ENCODE results near the gene TPRN.

DNA sequence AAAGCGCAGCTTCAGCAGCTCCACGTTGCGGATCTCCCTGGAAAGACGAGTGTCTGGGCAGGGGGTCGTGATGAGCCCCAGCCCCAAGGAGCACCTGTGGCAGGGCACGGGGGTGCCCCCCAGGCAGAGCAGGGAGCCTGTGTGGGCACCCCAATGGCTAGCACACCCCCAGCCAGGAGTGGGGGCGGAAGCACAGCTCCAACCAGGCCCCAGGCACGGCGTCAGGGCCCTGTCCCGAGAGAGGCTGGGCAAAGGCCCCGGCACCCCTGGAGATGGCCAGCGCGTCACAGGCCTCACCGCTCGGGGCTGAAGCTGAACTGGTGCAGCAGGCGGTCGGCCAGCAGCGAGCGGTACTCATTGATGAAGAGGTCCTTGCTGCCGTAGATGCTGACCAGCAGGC lies 20.1 kb downstream of the TPRN start:
- no peak for TF ChIP-seq POLR2A (IDR thresholded peaks at IDR 0.05; ENCODE audit: low read depth, low read length)
- TF ChIP-seq, protein P1, sequence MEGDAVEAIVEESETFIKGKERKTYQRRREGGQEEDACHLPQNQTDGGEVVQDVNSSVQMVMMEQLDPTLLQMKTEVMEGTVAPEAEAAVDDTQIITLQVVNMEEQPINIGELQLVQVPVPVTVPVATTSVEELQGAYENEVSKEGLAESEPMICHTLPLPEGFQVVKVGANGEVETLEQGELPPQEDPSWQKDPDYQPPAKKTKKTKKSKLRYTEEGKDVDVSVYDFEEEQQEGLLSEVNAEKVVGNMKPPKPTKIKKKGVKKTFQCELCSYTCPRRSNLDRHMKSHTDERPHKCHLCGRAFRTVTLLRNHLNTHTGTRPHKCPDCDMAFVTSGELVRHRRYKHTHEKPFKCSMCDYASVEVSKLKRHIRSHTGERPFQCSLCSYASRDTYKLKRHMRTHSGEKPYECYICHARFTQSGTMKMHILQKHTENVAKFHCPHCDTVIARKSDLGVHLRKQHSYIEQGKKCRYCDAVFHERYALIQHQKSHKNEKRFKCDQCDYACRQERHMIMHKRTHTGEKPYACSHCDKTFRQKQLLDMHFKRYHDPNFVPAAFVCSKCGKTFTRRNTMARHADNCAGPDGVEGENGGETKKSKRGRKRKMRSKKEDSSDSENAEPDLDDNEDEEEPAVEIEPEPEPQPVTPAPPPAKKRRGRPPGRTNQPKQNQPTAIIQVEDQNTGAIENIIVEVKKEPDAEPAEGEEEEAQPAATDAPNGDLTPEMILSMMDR (IDR thresholded peaks at IDR 0.05; ENCODE audit: extremely low read depth in 1 of 2, insufficient read depth in 1 of 2, low read depth in 1 of 2, low read length in 2 of 2), result no peak
